GM19395 (cell line): ENCODE data around the gene ZNF358.
A peak's percentile ranks its signal among the peaks of the same experiment; 100 is the strongest.
"Not testable (repeated sequence)": the region's sequence is repeated elsewhere in the genome, so short reads cannot be mapped to it uniquely, and the experiment has no call there.

Experiments used
- ATAC-seq: cut with Tn5 transposase; IDR thresholded peaks from one replicate; pipeline ENCODE4 v1.9.1; 2021; ENCODE audit warnings: mild to moderate bottlenecking, moderate library complexity; ENCODE audit not compliant: unreplicated experiment

ZNF358 gene

DNA sequence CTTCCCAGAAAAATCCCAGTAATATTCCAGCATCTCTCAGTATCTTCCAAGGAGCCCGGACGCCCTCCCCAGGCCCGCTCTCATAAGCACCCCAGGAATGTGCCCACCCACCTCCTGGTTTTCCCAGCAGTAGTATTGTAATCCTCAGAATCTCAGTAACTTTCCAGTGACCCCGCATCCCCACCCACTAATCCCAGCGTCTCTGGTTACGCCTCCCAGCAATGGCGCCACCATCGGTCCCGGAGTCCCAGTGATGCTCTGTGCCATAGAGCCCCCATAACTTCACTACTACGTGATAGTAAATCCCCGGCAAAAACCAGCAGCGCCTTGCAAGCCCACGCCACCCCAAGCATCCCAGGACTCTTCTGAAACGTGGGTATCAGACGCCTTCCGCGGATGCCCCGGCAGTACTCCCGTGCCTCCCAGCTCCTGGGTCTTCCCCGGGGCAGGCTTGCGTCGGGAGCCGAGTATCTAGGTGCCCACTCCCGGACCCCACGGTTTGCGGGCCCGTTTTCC, 18.7 kb downstream of the ZNF358 start:
- ATAC-seq: peak; percentile 13

DNA sequence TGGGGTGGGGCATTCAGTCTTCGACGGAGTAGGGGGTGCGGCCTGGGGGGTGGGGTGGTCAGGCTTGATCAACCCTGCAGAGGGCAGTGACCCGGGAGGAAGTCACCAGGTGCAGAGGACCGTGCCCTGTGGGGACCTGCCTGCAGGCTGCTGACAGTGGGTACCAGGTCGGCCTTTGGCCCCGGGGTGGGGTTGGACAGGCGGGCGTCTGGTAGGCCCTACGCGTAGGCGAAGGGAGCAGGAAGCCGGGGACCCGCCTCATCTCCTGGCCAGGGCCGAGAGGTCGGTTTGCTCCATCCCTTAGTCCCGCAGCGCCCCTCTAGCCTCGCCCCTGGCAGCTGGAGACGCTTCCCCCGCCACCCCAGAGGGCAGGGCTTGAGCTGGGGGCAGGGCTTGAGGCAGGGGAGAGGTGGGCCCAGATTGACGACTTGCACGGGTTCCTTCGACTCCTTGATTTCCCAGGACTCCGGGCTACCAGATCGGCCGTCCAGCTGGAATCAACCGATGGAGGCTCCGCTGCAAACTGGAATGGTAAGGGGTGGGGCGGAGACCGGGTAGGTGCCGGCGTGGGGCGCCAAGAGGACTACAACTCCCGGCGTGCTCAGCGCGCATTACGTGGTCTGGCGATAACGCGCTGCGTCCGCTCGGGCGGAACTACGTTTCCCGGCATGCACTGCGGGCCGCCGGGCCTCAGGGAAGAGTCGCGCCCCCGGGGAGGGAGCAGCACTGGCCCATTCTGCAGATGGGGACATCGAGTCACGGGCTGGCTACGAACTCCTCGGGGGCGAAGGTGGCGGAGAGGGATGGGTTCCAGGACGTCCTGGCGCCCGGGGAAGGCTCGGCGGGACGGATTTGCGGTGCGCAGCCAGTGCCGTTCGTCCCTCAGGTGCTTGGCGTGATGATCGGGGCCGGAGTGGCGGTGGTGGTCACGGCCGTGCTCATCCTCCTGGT, 19.4 kb downstream of the ZNF358 start, which contains the start of gene PNPLA6:
PNPLA6 (plus strand) TSS at position 671 of the 951 bp plus-strand sequence; CDS start at position 743, 72 bp downstream.
- peak; percentile 66 for ATAC-seq

DNA sequence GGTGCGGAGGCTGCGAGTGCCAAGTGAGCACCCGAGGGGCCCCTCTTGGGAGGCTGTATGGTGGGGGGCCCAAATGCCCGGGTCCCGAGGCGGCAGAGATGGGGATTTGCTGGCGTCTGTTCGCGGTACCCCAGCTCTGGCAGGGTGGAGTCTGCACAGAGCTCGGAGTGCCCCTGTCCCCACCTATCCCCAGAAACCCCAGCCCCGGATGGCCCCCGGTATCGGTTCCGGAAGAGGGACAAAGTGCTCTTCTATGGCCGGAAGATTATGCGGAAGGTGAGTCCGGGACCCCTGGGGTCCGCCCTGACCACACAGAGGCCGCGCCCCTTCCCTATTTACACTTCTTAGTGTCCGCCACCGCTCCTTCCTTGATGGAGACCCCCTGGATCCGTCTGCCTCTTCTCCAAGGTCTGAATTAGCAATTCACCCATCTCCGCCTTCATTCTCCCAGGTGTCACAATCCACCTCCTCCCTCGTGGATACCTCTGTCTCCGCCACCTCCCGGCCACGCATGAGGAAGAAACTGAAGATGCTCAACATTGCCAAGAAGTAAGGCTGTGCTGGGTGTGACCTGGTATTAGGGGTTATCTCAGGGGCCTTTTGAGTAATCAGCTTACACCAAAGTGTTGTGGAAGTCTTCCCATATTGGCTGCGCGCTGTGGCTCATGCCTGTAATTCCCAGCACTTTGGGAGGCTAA, 20.2 kb downstream of the ZNF358 start:
- ATAC-seq: no peak

DNA sequence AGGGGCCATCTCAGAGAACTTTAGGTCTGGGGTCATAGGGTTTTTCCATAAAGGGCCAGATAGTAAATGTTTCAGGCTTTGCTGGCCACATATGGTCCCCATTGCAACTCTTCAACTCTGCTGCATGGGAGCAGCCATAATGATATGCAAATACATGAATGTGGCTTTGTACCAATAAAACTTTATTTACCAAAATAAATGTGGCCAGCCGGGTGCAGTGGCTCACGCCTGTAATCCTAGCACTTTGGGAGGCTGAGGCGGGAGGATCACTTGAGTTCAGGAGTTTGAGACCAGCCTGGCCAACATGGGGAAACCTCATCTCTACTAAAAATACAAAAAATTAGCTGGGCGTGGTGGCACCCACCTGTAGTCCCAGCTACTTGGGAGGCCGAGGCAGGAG, 23.1 kb downstream of the ZNF358 start:
- ATAC-seq: not testable (repeated sequence)

DNA sequence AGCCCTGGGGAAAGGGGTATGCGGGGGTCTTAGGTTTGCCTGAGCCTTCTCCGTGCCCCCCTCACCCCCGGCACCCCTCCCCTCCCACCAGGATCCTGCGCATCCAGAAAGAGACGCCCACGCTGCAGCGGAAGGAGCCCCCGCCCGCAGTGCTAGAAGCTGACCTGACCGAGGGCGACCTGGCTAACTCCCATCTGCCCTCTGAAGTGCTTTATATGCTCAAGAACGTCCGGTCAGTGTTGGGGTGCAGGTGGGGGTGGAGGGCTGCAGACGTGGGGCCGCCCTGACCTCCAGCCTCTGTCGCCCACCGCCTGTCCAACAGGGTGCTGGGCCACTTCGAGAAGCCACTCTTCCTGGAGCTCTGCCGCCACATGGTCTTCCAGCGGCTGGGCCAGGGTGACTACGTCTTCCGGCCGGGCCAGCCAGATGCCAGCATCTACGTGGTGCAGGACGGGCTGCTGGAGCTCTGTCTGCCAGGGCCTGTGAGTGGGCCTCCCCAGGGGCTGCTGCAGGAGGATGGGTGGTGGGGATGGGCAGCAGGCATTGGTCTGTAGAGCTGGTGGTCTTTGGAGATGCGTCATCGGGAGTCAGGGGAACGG, 24.0 kb downstream of the ZNF358 start:
- ATAC-seq: no peak

DNA sequence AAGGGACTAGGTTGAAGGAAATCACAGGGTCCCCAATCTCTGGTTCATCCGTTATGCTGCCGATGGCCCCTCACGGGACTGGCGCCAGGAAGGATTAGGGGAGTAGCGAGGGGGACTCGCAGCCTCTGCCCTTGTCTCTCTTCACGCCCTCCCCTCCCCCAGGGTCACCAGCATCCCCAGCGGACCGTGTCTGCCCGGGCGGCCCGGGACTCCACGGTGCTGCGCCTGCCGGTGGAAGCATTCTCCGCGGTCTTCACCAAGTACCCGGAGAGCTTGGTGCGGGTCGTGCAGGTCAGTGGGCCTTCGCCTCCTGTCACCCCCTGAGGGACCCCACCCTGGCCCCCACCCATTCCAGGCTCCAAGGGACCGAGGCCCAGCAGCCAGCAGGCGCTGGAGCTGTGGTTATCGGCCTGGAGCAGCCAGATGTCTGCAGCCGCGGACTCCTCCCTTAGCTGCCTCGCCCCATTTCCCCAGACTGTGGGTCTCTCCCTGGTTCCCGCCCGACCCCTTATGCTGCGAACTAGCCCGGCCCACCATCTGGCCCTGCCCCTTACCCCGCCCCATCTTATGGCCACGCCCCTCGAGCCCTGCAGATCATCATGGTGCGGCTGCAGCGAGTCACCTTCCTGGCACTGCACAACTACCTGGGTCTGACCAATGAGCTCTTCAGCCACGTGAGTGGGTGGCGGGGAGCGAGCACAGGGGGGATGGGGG, 25.0 kb downstream of the ZNF358 start:
- no peak for ATAC-seq

DNA sequence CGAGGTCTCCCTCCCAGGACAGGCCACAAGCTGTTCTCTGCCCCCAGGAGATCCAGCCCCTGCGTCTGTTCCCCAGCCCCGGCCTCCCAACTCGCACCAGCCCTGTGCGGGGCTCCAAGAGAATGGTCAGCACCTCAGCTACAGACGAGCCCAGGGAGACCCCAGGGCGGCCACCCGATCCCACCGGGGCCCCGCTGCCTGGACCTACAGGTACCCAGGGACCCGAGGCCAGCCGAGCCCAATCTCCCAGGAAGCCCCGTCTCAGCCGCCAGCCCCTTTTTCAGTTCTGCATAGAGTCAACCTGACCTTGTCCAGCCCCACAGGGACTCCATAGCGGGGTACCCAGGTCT, 25.5 kb downstream of the ZNF358 start:
- ATAC-seq: no peak

DNA sequence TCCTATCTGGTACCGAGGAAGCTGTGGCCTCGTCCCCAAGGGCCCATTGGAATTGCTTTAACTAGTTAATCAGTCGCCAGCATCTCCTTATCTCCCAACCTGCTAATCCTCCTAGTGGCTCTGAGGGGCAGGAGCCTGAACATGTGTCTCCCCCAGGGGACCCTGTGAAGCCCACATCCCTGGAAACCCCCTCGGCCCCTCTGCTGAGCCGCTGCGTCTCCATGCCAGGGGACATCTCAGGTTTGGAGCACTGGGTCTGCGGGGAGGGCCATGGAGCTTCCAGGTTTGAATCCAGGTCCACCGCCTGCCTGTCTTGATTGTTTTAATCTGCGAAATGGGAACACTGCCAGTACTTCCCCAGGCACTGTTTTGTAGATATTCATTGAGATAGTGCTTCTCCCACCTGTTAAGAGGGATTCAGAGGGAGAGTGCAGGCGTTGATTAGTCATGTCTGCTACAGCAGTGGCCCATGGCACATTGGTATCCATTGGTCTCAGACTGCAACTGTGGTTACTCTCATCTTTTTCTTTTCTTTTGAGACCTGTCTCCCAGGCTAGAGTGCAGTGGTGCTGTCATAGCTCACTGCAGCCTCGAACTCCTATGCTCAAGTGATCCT, 26.0 kb downstream of the ZNF358 start:
- no peak for ATAC-seq

DNA sequence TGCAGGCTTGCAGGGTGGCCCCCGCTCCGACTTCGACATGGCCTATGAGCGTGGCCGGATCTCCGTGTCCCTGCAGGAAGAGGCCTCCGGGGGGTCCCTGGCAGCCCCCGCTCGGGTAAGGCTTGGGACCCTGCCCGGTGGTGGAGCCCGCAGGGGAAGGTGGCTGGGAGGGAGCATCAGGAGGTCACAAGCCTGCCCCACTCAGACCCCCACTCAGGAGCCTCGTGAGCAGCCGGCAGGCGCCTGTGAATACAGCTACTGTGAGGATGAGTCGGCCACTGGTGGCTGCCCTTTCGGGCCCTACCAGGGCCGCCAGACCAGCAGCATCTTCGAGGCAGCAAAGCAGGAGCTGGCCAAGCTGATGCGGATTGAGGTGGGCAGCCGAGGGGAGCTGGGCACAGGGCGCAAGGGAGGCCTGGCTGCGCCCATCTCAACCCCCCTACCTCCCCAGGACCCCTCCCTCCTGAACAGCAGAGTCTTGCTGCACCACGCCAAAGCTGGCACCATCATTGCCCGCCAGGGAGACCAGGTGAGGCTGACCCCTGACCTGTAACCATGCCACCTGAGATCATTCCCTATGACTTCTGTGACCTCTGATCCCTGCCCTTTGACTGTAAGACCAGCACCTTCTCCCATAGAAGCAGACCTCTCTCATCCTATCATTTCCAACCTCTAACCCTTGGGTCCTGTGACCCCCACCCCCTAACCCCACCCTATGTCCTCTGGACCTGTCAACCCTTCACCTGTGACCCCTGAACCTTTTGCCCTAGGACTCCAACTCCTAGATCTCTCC, 26.8 kb downstream of the ZNF358 start:
- no peak for ATAC-seq

DNA sequence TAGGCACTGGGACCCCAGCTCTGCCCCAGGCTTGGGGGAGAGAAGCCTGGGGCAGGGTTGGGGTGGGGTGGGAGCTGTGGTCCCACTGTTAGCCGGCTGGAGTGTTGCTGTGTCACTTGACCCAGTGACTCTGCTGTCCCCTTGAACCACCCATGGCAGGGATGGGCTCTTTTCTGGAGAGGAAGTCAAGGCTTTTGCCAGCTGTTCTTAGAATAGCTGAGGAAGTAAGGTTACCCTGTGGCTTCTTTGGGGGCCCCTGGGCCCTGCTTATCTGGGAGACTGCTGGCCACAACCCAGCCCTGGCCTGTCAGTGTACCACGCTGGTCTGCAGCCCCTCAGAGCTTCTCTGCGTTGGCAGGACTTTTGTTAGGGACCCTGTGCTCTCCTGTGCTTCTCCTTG, 28.7 kb downstream of the ZNF358 start:
- ATAC-seq: no peak

DNA sequence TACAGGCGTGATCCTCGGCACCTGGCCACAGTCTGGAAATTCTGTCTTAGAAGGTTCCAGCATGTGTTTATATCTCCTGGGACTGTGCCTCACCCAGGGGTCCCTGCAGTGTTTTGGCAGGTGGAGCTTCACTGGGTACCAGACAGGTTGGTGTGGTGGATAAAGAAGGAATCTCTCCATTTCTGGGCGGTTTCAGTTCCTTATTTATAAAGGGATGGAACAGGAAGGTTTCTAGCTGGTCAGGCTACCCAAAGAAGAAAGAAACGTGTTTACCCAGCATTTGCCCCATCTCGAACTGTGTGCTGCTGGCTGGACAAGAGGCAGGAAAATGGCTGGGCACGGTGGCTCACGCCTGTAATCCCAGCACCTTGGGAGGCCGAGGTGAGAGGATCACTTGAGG, 29.4 kb downstream of the ZNF358 start:
- ATAC-seq: no peak

DNA sequence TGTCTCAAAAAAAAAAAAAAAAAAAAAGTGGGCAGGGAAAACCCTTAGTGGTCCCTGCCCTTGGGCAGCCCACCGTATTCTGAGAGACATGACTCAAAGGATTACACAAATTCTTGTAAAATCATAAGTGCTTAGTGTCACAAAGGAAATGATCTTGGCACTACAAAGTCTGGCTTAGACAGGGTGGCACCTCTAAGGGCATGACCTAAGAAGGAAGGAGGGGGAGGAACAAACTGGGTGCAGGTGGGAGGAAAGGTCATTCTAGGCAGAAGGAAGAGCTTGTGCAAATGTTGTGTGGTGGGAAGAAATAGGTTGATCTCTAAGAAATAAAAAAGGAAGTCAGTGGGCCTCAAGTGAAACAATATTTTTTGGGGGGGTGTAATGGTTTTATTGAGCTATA, 30.0 kb downstream of the ZNF358 start:
- ATAC-seq: no peak

DNA sequence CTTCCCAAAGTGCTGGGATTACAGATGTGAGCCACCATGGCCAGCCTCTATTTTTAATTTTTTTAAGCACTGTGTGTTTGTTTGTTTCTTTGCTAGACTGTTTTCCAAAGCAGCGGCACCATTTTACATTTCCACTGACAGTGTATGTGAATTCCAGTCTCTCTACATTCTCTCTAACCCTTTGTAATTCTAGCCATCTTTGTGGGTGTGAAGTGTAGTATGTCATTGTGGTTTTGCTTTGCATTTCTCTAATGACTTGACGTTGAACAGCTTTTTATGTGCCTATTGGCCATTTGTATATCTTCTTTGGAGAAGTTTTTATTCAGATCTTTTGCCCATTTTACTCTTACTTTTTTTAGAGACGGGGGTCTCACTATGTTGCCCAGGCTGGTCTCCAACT, 31.3 kb downstream of the ZNF358 start:
- no peak for ATAC-seq

DNA sequence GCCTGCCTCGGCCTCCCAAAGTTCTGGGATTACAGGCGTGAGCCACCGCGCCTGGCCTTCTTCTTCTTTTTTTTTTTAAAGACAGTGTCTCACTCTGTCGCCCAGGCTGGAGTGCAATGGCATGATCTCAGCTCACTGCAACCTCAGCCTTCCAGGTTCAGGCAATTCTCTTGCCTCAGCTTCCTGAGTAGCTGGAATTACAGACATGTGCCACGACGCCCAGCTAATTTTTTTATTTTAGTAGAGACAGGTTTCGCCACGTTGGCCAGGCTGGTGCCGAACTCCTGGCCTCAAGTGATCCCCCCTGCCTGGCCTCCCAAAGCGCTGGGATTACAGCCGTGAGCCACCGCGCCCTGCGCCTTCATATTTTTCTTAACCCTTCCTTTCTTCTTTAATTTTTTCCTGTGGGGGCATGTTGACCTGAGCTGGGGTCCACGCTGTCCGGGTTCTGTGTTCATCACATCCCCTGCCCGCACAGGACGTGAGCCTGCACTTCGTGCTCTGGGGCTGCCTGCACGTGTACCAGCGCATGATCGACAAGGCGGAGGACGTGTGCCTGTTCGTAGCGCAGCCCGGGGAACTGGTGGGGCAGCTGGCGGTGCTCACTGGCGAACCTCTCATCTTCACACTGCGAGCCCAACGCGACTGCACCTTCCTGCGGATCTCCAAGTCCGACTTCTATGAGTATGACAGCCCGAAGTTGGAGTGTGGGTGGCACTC, 33.7 kb downstream of the ZNF358 start:
- no peak for ATAC-seq

DNA sequence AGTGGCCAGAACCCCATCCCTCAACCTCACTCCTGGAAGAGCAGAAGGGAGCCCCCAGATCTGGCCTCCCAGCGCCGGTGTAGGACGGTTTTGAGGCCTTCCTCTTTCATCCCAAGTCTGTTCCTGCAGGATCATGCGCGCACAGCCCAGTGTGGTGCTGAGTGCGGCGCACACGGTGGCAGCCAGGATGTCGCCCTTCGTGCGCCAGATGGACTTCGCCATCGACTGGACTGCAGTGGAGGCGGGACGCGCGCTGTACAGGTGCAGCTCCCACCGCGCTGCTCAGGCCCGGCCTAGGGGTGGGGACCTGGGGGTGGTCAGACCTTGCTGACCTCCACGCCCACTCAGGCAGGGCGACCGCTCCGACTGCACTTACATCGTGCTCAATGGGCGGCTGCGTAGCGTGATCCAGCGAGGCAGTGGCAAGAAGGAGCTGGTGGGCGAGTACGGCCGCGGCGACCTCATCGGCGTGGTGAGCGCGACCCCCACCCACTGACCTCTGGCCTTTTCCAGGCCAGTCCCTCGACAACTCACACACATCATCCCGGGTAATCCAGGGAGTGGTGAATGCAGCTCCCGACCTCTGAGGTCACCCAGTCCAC, 34.4 kb downstream of the ZNF358 start:
- no peak for ATAC-seq

DNA sequence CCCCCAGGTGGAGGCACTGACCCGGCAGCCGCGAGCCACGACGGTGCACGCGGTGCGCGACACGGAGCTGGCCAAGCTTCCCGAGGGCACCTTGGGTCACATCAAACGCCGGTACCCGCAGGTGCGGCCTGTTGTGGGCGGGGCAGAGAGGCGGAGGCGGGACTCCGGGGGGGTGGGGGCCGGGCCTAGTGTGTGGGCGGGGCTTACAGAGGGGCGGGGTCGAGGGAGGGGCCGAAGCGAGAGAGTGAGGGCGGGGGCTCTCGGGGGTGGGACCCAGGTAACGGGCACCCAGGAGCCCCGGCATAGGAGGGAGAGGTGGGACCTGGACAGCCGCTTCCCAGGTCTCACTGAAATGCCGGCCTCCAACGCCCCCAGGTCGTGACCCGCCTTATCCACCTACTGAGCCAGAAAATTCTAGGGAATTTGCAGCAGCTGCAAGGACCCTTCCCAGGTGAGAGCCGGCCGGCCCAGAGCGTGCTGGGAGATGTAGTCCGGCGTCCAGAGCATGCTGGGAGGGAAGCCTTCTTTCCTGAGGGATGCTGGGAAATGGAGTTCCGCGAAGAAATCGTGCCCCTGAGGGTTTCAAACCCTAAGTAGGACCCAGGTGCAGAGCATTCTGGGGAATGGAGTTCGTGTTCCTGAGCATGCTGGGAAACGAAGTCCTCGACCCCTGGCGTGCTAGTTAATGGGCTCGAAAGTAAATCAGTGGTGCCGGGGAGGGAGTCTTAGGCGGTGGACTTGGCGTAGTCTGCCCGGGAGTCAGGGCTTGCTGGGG, 35.3 kb downstream of the ZNF358 start:
- ATAC-seq: no peak

DNA sequence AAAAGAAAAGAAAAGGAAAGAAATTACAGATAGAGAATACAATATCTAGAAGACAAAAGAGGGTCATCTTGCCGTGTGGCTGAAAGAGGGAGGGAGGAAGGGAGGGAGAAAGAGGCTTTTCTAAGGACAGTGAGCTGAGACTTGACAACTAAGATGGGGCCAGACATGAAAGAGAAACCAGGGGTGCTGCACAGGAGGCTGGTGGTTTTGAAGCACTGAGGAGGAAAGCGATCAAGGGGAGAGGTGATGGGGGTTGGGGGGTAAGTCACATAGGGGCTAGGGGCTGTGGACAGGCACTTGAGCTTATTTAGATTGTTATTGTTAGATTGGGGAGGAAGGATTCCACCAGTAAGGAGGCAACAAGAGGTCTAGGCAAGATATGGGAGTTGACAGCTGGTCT, 36.9 kb downstream of the ZNF358 start:
- no peak for ATAC-seq

DNA sequence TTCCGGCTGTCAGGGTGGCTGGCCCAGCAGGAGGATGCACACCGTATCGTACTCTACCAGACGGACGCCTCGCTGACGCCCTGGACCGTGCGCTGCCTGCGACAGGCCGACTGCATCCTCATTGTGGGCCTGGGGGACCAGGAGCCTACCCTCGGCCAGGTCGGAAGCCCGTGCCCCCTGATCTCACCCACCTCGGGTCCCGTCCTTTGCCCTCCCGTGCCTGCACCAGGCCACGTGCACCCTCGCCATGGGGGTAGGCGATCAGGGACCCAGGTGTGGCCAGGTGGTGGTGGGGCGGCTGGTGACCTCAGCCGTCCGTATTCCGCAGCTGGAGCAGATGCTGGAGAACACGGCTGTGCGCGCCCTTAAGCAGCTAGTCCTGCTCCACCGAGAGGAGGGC, 38.7 kb downstream of the ZNF358 start:
- no peak for ATAC-seq
